CD8-positive, alpha-beta memory T cell (primary cell): ENCODE measurements around the gene TMA7. TPM values are rescaled to one million over a fixed set of nuclear protein-coding genes. Genes with fewer than 3 reads are reported as not detected.
"Not testable (repeated sequence)": the region's sequence is repeated elsewhere in the genome, so short reads cannot be mapped to it uniquely, and the experiment has no call there.

Experiments
- CTCF ChIA-PET: fragments of 350-600 bp; sonication (Branson Sonifier 250); formaldehyde crosslinking; loops from one replicate; lab custom pipeline; 2021; ENCODE audit warnings: antibody characterized with exemption; lab: Charles Lee
- POLR2A ChIA-PET: fragments of 350-600 bp; sonication (Branson Sonifier 250); formaldehyde crosslinking; loops from one replicate; lab custom pipeline; 2021; ENCODE audit warnings: antibody characterized with exemption; lab: Charles Lee
- DNase-seq, 5 donors: peaks; one replicate each; pipeline versions ENCODE4 v3.0.0 to v3.0.0-alpha.2; 2020 to 2022; ENCODE audit warnings: mixed read lengths in 1 of 5
- H3K27ac ChIP-seq: one replicate; pipeline ENCODE4 v1.7.0; 2013; ENCODE audit warnings: low read depth, mild to moderate bottlenecking, low read length, moderate library complexity
- H3K27me3 ChIP-seq: 2 replicates; pipeline ENCODE4 v1.7.0; 2013; ENCODE audit warnings: low read length, mild to moderate bottlenecking; ENCODE audit not compliant: insufficient read depth, poor library complexity, severe bottlenecking
- H3K36me3 ChIP-seq: 2 replicates; pipeline ENCODE4 v1.7.0; 2013; ENCODE audit warnings: mild to moderate bottlenecking, low read length, moderate library complexity; ENCODE audit not compliant: insufficient read depth
- H3K4me1 ChIP-seq: 2 replicates; pipeline ENCODE4 v1.7.0; 2013; ENCODE audit warnings: mild to moderate bottlenecking, low read length, moderate library complexity; ENCODE audit not compliant: insufficient read depth
- H3K4me3 ChIP-seq: 2 replicates; pipeline ENCODE4 v1.7.0; 2013; ENCODE audit warnings: mild to moderate bottlenecking, low read length
- H3K9me3 ChIP-seq: 2 replicates; pipeline ENCODE4 v1.7.0; 2013; ENCODE audit warnings: mild to moderate bottlenecking, low read length
- H3K27ac Mint-ChIP-seq, 8 donors: one replicate each; pipeline ENCODE4 v1.8.0; 2020 to 2021; ENCODE audit warnings: mixed read lengths in 8 of 8, mild to moderate bottlenecking in 6 of 8, inconsistent platforms in 3 of 8, moderate library complexity in 3 of 8
- H3K27me3 Mint-ChIP-seq, 2 donors: one replicate each; pipeline ENCODE4 v1.8.0; 2020 to 2021; ENCODE audit warnings: mixed read lengths in 2 of 2, mild to moderate bottlenecking in 1 of 2, moderate library complexity in 1 of 2
- H3K36me3 Mint-ChIP-seq, 3 donors: one replicate each; pipeline ENCODE4 v1.8.0; 2020 to 2021; ENCODE audit warnings: mixed read lengths in 3 of 3, inconsistent platforms in 1 of 3, mild to moderate bottlenecking in 1 of 3
- H3K4me1 Mint-ChIP-seq, 3 donors: one replicate each; pipeline ENCODE4 v1.8.0; 2020 to 2021; ENCODE audit warnings: mixed read lengths in 3 of 3, inconsistent platforms in 1 of 3, mild to moderate bottlenecking in 1 of 3
- H3K4me3 Mint-ChIP-seq, 7 donors: one replicate each; pipeline ENCODE4 v1.8.0; 2020 to 2021; ENCODE audit warnings: mixed read lengths in 7 of 7, mild to moderate bottlenecking in 6 of 7, moderate library complexity in 4 of 7, inconsistent platforms in 2 of 7
- H3K9me3 Mint-ChIP-seq, 5 donors: one replicate each; pipeline ENCODE4 v1.8.0; 2020 to 2022; ENCODE audit warnings: mixed read lengths in 5 of 5, mild to moderate bottlenecking in 3 of 5, moderate library complexity in 2 of 5, inconsistent platforms in 1 of 5
- polyA plus RNA-seq: library from polyadenylated mRNA; unstranded; fragments of 300-500 nt; fragmentation: Illumina TruSeq; gene quantifications from one replicate; pipeline ENCODE4 v1.2.3, GENCODE V29; 2021
- total RNA-seq, 2 experiments: library from RNA; stranded (reverse); gene quantifications; one replicate each; pipeline ENCODE4 v1.2.3, GENCODE V29; 2021

The TMA7 gene
- total and polyA plus RNA-seq, 3 experiments from 2014 or later: 420 to 826 (median 494) TPM

GRCh38 chr3:48473617-48473952 lies 33.5 kb downstream of the TMA7 start:
- Mint-ChIP-seq H3K4me3 (peak overlapping the region; percentile 90 to 96 (median 95)), H3K9me3 (no peaks in the 10 kb centered on the region), H3K27ac (peak overlapping the region; percentile 92 to 99 (median 98)), H3K27me3 (no peaks in the 10 kb centered on the region), H3K4me1 (peaks cover 50 to 79% (median 57%) of the 10 kb centered on the region in 3 donors), H3K36me3 (peaks cover 0 to 28% (median 11%) of the 10 kb centered on the region in 3 donors)
- ChIA-PET CTCF (interaction anchor here (0.9 to 10.2 kb wide), 7 partner anchors 8 to 76 kb away, joined by 3 to 69 read pairs (median 5); partner anchors contain the start of genes ATRIP and CCDC51), POLR2A (interaction anchor here (0.7 to 3.8 kb wide), 7 partner anchors 27 to 481 kb away, joined by 3 to 18 read pairs (median 6); partner anchors contain the start of genes ATRIP, CCDC51, SHISA5 and TMA7)
- Histone ChIP-seq H3K4me3 (peak overlapping the region; percentile 28), H3K9me3 (no peaks in the 10 kb centered on the region), H3K4me1 (peaks cover 58% of the 10 kb centered on the region), H3K27ac (peak overlapping the region; percentile 99), H3K27me3 (no peaks in the 10 kb centered on the region), H3K36me3 (peaks cover 16% of the 10 kb centered on the region)
- no peak for DNase-seq

- not testable (repeated sequence) for H3K27ac ChIP-seq, H3K4me3 ChIP-seq, H3K9me3 ChIP-seq, DNase-seq, H3K27me3 ChIP-seq, H3K9me3 Mint-ChIP-seq, H3K27me3 Mint-ChIP-seq
- Mint-ChIP-seq H3K36me3 (peaks cover 0 to 26% (median 7%) of the 10 kb centered on the region in 3 donors), H3K4me1 (peaks cover 50 to 79% (median 57%) of the 10 kb centered on the region in 3 donors), H3K4me3 (peak overlapping the region in 1 of 7 donors; percentile 95), H3K27ac (peak overlapping the region in 6 of 8 donors; percentile 50 to 99 (median 98))
- H3K4me1 ChIP-seq: peaks cover 58% of the 10 kb centered on the region
- ChIA-PET CTCF (interaction anchor here (1.1 to 10.2 kb wide), 4 partner anchors 28 to 38 kb away, joined by 4 to 69 read pairs (median 15); partner anchors contain the start of genes ATRIP and CCDC51), POLR2A (interaction anchor here (0.7 to 3.8 kb wide), 4 partner anchors 30 to 75 kb away, joined by 4 to 18 read pairs (median 6); partner anchors contain the start of genes SHISA5 and TMA7)
- H3K36me3 ChIP-seq: peaks cover 12% of the 10 kb centered on the region
These were observed 34.0 kb downstream of the TMA7 start for GRCh38 chr3:48474031-48474430.

GRCh38 chr3:48474619-48475018 lies 34.6 kb downstream of the TMA7 start:
- H3K36me3 Mint-ChIP-seq: peaks cover 0 to 20% (median 3%) of the 10 kb centered on the region in 3 donors
- ChIA-PET CTCF (interaction anchor here (10.2 kb wide), 1 partner anchor 38 kb away, joined by 69 read pairs; no protein-coding TSS in a partner anchor), POLR2A (no interaction called here)
- Histone ChIP-seq H3K4me3 (no peak overlapping the region), H3K27me3 (no peaks in the 10 kb centered on the region), H3K36me3 (peaks cover 6% of the 10 kb centered on the region), H3K4me1 (peaks cover 55% of the 10 kb centered on the region), H3K9me3 (no peaks in the 10 kb centered on the region), H3K27ac (no peak overlapping the region)
- no peaks in the 10 kb centered on the region for H3K9me3 Mint-ChIP-seq
- peak overlapping the region in 1 of 7 donors; percentile 3 for H3K4me3 Mint-ChIP-seq
- no peak for DNase-seq
- no peaks in the 10 kb centered on the region for H3K27me3 Mint-ChIP-seq
- peak overlapping the region; percentile 38 to 96 (median 86) for H3K27ac Mint-ChIP-seq
- peaks cover 49 to 79% (median 57%) of the 10 kb centered on the region in 3 donors for H3K4me1 Mint-ChIP-seq

GRCh38 chr3:48475188-48475587 lies 35.1 kb downstream of the TMA7 start:
- H3K36me3 Mint-ChIP-seq: peaks cover 0 to 15% (median 0%) of the 10 kb centered on the region in 3 donors
- Histone ChIP-seq H3K9me3 (no peaks in the 10 kb centered on the region), H3K36me3 (peaks cover under 1% of the 10 kb centered on the region), H3K27ac (no peak overlapping the region), H3K4me3 (no peak overlapping the region), H3K4me1 (peaks cover 53% of the 10 kb centered on the region), H3K27me3 (no peaks in the 10 kb centered on the region)
- peak overlapping the region in 7 of 8 donors; percentile 38 to 96 (median 89) for H3K27ac Mint-ChIP-seq
- H3K4me1 Mint-ChIP-seq: peaks cover 46 to 77% (median 55%) of the 10 kb centered on the region in 3 donors
- H3K4me3 Mint-ChIP-seq: peak overlapping the region in 2 of 7 donors; percentile 3 to 27
- CTCF ChIA-PET: interaction anchor here (10.2 kb wide), 1 partner anchor 39 kb away, joined by 69 read pairs; no protein-coding TSS in a partner anchor
- POLR2A ChIA-PET: no interaction called here
- H3K27me3 Mint-ChIP-seq: no peaks in the 10 kb centered on the region
- DNase-seq: no peak
- H3K9me3 Mint-ChIP-seq: no peaks in the 10 kb centered on the region

- Mint-ChIP-seq H3K9me3 (no peaks in the 10 kb centered on the region), H3K4me3 (peak overlapping the region in 4 of 7 donors; percentile 20 to 93 (median 56)), H3K27me3 (no peaks in the 10 kb centered on the region), H3K27ac (peak overlapping the region in 7 of 8 donors; percentile 42 to 99 (median 93)), H3K36me3 (peaks cover 0 to 15% (median 0%) of the 10 kb centered on the region in 3 donors), H3K4me1 (peaks cover 48 to 70% (median 54%) of the 10 kb centered on the region in 3 donors)
- Histone ChIP-seq H3K9me3 (no peaks in the 10 kb centered on the region), H3K36me3 (no peaks in the 10 kb centered on the region), H3K27me3 (no peaks in the 10 kb centered on the region), H3K27ac (no peak overlapping the region), H3K4me1 (peaks cover 46% of the 10 kb centered on the region), H3K4me3 (no peak overlapping the region)
- POLR2A ChIA-PET: interaction anchor here (0.6 kb wide), 1 partner anchor 65 kb away, joined by 3 read pairs; no protein-coding TSS in a partner anchor
- CTCF ChIA-PET: interaction anchor here (0.6 to 1.5 kb wide), 8 partner anchors 31 to 1374 kb away, joined by 3 to 10 read pairs (median 3); partner anchors contain the start of genes ATRIP, CCDC51 and TMA7
- DNase-seq: no peak
These were observed 36.5 kb downstream of the TMA7 start for GRCh38 chr3:48476426-48477053.

GRCh38 chr3:48477959-48478520 lies 38.0 kb downstream of the TMA7 start:
- POLR2A ChIA-PET: interaction anchor here (0.8 to 1.6 kb wide), 5 partner anchors 11 to 77 kb away, joined by 3 to 11 read pairs (median 4); partner anchors contain the start of gene TMA7
- Histone ChIP-seq H3K36me3 (no peaks in the 10 kb centered on the region), H3K4me1 (peaks cover 37% of the 10 kb centered on the region), H3K9me3 (no peaks in the 10 kb centered on the region), H3K4me3 (peak overlapping the region; percentile 60), H3K27me3 (no peaks in the 10 kb centered on the region), H3K27ac (peak overlapping the region; percentile 78)
- CTCF ChIA-PET: interaction anchor here (1.2 to 3.9 kb wide), 3 partner anchors 10 to 42 kb away, joined by 3 to 17 read pairs (median 4); no protein-coding TSS in a partner anchor
- Mint-ChIP-seq H3K4me3 (peak overlapping the region; percentile 86 to 98 (median 93)), H3K36me3 (peaks cover 0 to 10% (median 0%) of the 10 kb centered on the region in 3 donors), H3K9me3 (no peaks in the 10 kb centered on the region), H3K27ac (peak overlapping the region; percentile 93 to 99 (median 98)), H3K4me1 (peaks cover 43 to 65% (median 49%) of the 10 kb centered on the region in 3 donors), H3K27me3 (no peaks in the 10 kb centered on the region)
- DNase-seq: no peak

GRCh38 chr3:48478626-48479555 lies 38.8 kb downstream of the TMA7 start:
- Histone ChIP-seq H3K36me3 (no peaks in the 10 kb centered on the region), H3K4me3 (peak overlapping the region; percentile 60), H3K27ac (peak overlapping the region; percentile 78), H3K4me1 (peaks cover 30% of the 10 kb centered on the region), H3K9me3 (no peaks in the 10 kb centered on the region), H3K27me3 (no peaks in the 10 kb centered on the region)
- peaks cover 0 to 10% (median 0%) of the 10 kb centered on the region in 3 donors for H3K36me3 Mint-ChIP-seq
- H3K27me3 Mint-ChIP-seq: no peaks in the 10 kb centered on the region
- ChIA-PET CTCF (interaction anchor here (0.6 to 3.9 kb wide), 8 partner anchors 10 to 70 kb away, joined by 3 to 17 read pairs (median 4); a partner anchor contains a TSS), POLR2A (interaction anchor here (0.7 to 1.6 kb wide), 6 partner anchors 12 to 38 kb away, joined by 3 to 11 read pairs (median 4); partner anchors contain the start of genes ATRIP, SHISA5 and TMA7)
- DNase-seq: peak; percentile 42 to 87 (median 80)
- H3K4me3 Mint-ChIP-seq: peak overlapping the region; percentile 86 to 98 (median 93)
- no peaks in the 10 kb centered on the region for H3K9me3 Mint-ChIP-seq
- peak overlapping the region; percentile 93 to 99 (median 98) for H3K27ac Mint-ChIP-seq
- H3K4me1 Mint-ChIP-seq: peaks cover 37 to 58% (median 41%) of the 10 kb centered on the region in 3 donors
